Activated CD8-positive, alpha-beta T cell treated with anti-CD3 and anti-CD28 coated beads, Interleukin-2, amount 10 ng/mL, durations not matched to agents 7 days and 5 days (primary cell): ENCODE data around the gene XKRX. TPM values are rescaled to one million over a fixed set of nuclear protein-coding genes. Genes with fewer than 3 reads are reported as not detected.

Experiments used
- ATAC-seq: fragments of 150-1000 bp; cut with Tn5 transposase; one replicate; pipeline ENCODE4 v1.10.0; 2021; ENCODE audit warnings: moderate library complexity
- CTCF ChIA-PET: fragments of 350-600 bp; sonication (Branson Sonifier 250); formaldehyde crosslinking; loops from one replicate; lab custom pipeline; 2021; ENCODE audit warnings: antibody characterized with exemption; lab: Charles Lee
- POLR2A ChIA-PET: fragments of 350-600 bp; sonication (Branson Sonifier 250); formaldehyde crosslinking; loops from one replicate; lab custom pipeline; 2021; ENCODE audit warnings: antibody characterized with exemption; lab: Charles Lee
- DNase-seq: peaks from one replicate; pipeline ENCODE4 v3.0.0-alpha.2; 2020
- H3K27ac Mint-ChIP-seq: one replicate; pipeline ENCODE4 v1.8.0; 2021; ENCODE audit warnings: mild to moderate bottlenecking, mixed read lengths
- H3K27me3 Mint-ChIP-seq: one replicate; pipeline ENCODE4 v1.8.0; 2021; ENCODE audit warnings: low read depth, mixed read lengths
- H3K36me3 Mint-ChIP-seq: one replicate; pipeline ENCODE4 v1.8.0; 2021; ENCODE audit warnings: low read depth, mixed read lengths
- H3K4me1 Mint-ChIP-seq: one replicate; pipeline ENCODE4 v1.8.0; 2021; ENCODE audit warnings: low read depth, mixed read lengths
- H3K4me3 Mint-ChIP-seq: one replicate; pipeline ENCODE4 v1.8.0; 2021; ENCODE audit warnings: mild to moderate bottlenecking, mixed read lengths
- H3K9me3 Mint-ChIP-seq: one replicate; pipeline ENCODE4 v1.8.0; 2022; ENCODE audit warnings: mixed read lengths; ENCODE audit not compliant: insufficient read depth
- total RNA-seq, 2 experiments: library from RNA; stranded (reverse); gene quantifications; one replicate each; pipeline ENCODE4 v1.2.3, GENCODE V29; 2021

Gene XKRX
- total RNA-seq, 2 experiments from 2014 or later, result not detected

GRCh38 chrX:100935767-100936166 lies 7.0 kb upstream of the XKRX start:
- no peaks in the 10 kb centered on the region for H3K27me3 Mint-ChIP-seq
- CTCF ChIA-PET, result no interaction called here

GRCh38 chrX:100931925-100932285 lies 3.2 kb upstream of the XKRX start:
- CTCF ChIA-PET, result no interaction called here
- no peaks in the 10 kb centered on the region for H3K9me3 Mint-ChIP-seq
- POLR2A ChIA-PET, result no interaction called here

More at GRCh38 chrX:100935767-100936166, 7.0 kb upstream of the XKRX start:
- Mint-ChIP-seq H3K4me1 (peaks cover 8% of the 10 kb centered on the region), H3K4me3 (no peak overlapping the region), H3K27ac (no peak overlapping the region), H3K36me3 (no peaks in the 10 kb centered on the region), H3K9me3 (no peaks in the 10 kb centered on the region)
- ATAC-seq (no peak), DNase-seq (no peak)
- POLR2A ChIA-PET, result no interaction called here

GRCh38 chrX:100931218-100931924 lies 2.7 kb upstream of the XKRX start:
- H3K27ac Mint-ChIP-seq, result no peak overlapping the region
- ATAC-seq (no peak), DNase-seq (no peak)
- no peaks in the 10 kb centered on the region for H3K36me3 Mint-ChIP-seq
- H3K4me1 Mint-ChIP-seq, result peaks cover 16% of the 10 kb centered on the region
- H3K4me3 Mint-ChIP-seq, result no peak overlapping the region
- H3K9me3 Mint-ChIP-seq, result no peaks in the 10 kb centered on the region
- POLR2A ChIA-PET, result no interaction called here
- H3K27me3 Mint-ChIP-seq, result no peaks in the 10 kb centered on the region
- CTCF ChIA-PET, result no interaction called here

More at GRCh38 chrX:100931925-100932285, 3.2 kb upstream of the XKRX start:
- ATAC-seq, result no peak
- no peaks in the 10 kb centered on the region for H3K27me3 Mint-ChIP-seq
- H3K4me3 Mint-ChIP-seq, result no peak overlapping the region
- no peak for DNase-seq
- peaks cover 16% of the 10 kb centered on the region for H3K4me1 Mint-ChIP-seq
- no peaks in the 10 kb centered on the region for H3K36me3 Mint-ChIP-seq
- no peak overlapping the region for H3K27ac Mint-ChIP-seq

GRCh38 chrX:100926453-100926852 lies 2.3 kb downstream of the XKRX start:
- Mint-ChIP-seq H3K9me3 (no peaks in the 10 kb centered on the region), H3K27ac (no peak overlapping the region), H3K27me3 (no peaks in the 10 kb centered on the region), H3K36me3 (no peaks in the 10 kb centered on the region), H3K4me1 (peaks cover 11% of the 10 kb centered on the region), H3K4me3 (no peak overlapping the region)
- CTCF ChIA-PET, result no interaction called here
- DNase-seq (no peak), ATAC-seq (no peak)
- POLR2A ChIA-PET, result no interaction called here

GRCh38 chrX:100924375-100924774 lies 4.3 kb downstream of the XKRX start:
- ChIA-PET POLR2A (no interaction called here), CTCF (no interaction called here)
- no peaks in the 10 kb centered on the region for H3K27me3 Mint-ChIP-seq
- H3K27ac Mint-ChIP-seq, result no peak overlapping the region
- peaks cover 4% of the 10 kb centered on the region for H3K4me1 Mint-ChIP-seq
- H3K36me3 Mint-ChIP-seq, result no peaks in the 10 kb centered on the region
- no peaks in the 10 kb centered on the region for H3K9me3 Mint-ChIP-seq
- DNase-seq, result no peak
- ATAC-seq, result no peak
- H3K4me3 Mint-ChIP-seq, result no peak overlapping the region

GRCh38 chrX:100915562-100915961 lies 13.2 kb downstream of the XKRX start:
- H3K27me3 Mint-ChIP-seq, result peaks cover 2% of the 10 kb centered on the region
- no peak overlapping the region for H3K4me3 Mint-ChIP-seq
- no peaks in the 10 kb centered on the region for H3K9me3 Mint-ChIP-seq
- ChIA-PET POLR2A (no interaction called here), CTCF (no interaction called here)
- no peak overlapping the region for H3K27ac Mint-ChIP-seq
- no peaks in the 10 kb centered on the region for H3K4me1 Mint-ChIP-seq
- no peaks in the 10 kb centered on the region for H3K36me3 Mint-ChIP-seq
- DNase-seq (no peak), ATAC-seq (no peak)

- ChIA-PET POLR2A (no interaction called here), CTCF (no interaction called here)
- no peak for DNase-seq
- no peaks in the 10 kb centered on the region for H3K36me3 Mint-ChIP-seq
- ATAC-seq, result no peak
- no peaks in the 10 kb centered on the region for H3K27me3 Mint-ChIP-seq
- H3K4me3 Mint-ChIP-seq, result no peak overlapping the region
- H3K27ac Mint-ChIP-seq, result no peak overlapping the region
- H3K4me1 Mint-ChIP-seq, result no peaks in the 10 kb centered on the region
- H3K9me3 Mint-ChIP-seq, result no peaks in the 10 kb centered on the region
Measured at GRCh38 chrX:100913111-100913510, 15.6 kb downstream of the XKRX start.

- no peak overlapping the region for H3K27ac Mint-ChIP-seq
- no peaks in the 10 kb centered on the region for H3K36me3 Mint-ChIP-seq
- CTCF ChIA-PET, result no interaction called here
Measured at GRCh38 chrX:100911731-100912130, 17.0 kb downstream of the XKRX start.

GRCh38 chrX:100905620-100906019 lies 23.1 kb downstream of the XKRX start:
- DNase-seq, result no peak
- POLR2A ChIA-PET, result no interaction called here
- H3K36me3 Mint-ChIP-seq, result no peaks in the 10 kb centered on the region
- H3K27me3 Mint-ChIP-seq, result no peaks in the 10 kb centered on the region
- H3K4me1 Mint-ChIP-seq, result no peaks in the 10 kb centered on the region
- CTCF ChIA-PET, result no interaction called here
- no peak for ATAC-seq
- H3K4me3 Mint-ChIP-seq, result no peak overlapping the region
- H3K27ac Mint-ChIP-seq, result no peak overlapping the region
- no peaks in the 10 kb centered on the region for H3K9me3 Mint-ChIP-seq

More at GRCh38 chrX:100911731-100912130, 17.0 kb downstream of the XKRX start:
- no peaks in the 10 kb centered on the region for H3K4me1 Mint-ChIP-seq
- no peaks in the 10 kb centered on the region for H3K27me3 Mint-ChIP-seq
- no peak overlapping the region for H3K4me3 Mint-ChIP-seq
- ATAC-seq (no peak), DNase-seq (no peak)
- no peaks in the 10 kb centered on the region for H3K9me3 Mint-ChIP-seq
- POLR2A ChIA-PET, result no interaction called here

GRCh38 chrX:100904433-100904832 lies 24.3 kb downstream of the XKRX start:
- no peaks in the 10 kb centered on the region for H3K4me1 Mint-ChIP-seq
- H3K27me3 Mint-ChIP-seq, result no peaks in the 10 kb centered on the region
- ATAC-seq (no peak), DNase-seq (no peak)
- CTCF ChIA-PET, result no interaction called here
- H3K36me3 Mint-ChIP-seq, result no peaks in the 10 kb centered on the region
- H3K4me3 Mint-ChIP-seq, result no peak overlapping the region
- POLR2A ChIA-PET, result no interaction called here
- H3K9me3 Mint-ChIP-seq, result no peaks in the 10 kb centered on the region
- no peak overlapping the region for H3K27ac Mint-ChIP-seq

- no peak overlapping the region for H3K4me3 Mint-ChIP-seq
- H3K4me1 Mint-ChIP-seq, result no peaks in the 10 kb centered on the region
- no peak for DNase-seq
- H3K27ac Mint-ChIP-seq, result no peak overlapping the region
- H3K36me3 Mint-ChIP-seq, result no peaks in the 10 kb centered on the region
- H3K27me3 Mint-ChIP-seq, result no peaks in the 10 kb centered on the region
- no peaks in the 10 kb centered on the region for H3K9me3 Mint-ChIP-seq
- ChIA-PET CTCF (interaction anchor here (0.5 to 1.1 kb wide), 2 partner anchors 179 to 394 kb away, joined by 3 to 4 read pairs; no protein-coding TSS in a partner anchor), POLR2A (no interaction called here)
- no peak for ATAC-seq
Measured at GRCh38 chrX:100895365-100896075, 33.2 kb downstream of the XKRX start.

- ATAC-seq (no peak), DNase-seq (no peak)
- H3K27ac Mint-ChIP-seq, result no peak overlapping the region
- CTCF ChIA-PET, result no interaction called here
- H3K9me3 Mint-ChIP-seq, result no peaks in the 10 kb centered on the region
- no peaks in the 10 kb centered on the region for H3K36me3 Mint-ChIP-seq
- POLR2A ChIA-PET, result no interaction called here
- H3K4me1 Mint-ChIP-seq, result peaks cover 8% of the 10 kb centered on the region
- H3K4me3 Mint-ChIP-seq, result no peak overlapping the region
- H3K27me3 Mint-ChIP-seq, result no peaks in the 10 kb centered on the region
Measured at GRCh38 chrX:100883654-100884053, 45.1 kb downstream of the XKRX start.
